IPS-20b (cell line): ENCODE results near the gene TAS2R19.

Experiments used
- H3K27ac ChIP-seq: one replicate; pipeline ENCODE4 v1.5.1; 2013; ENCODE audit warnings: low read length
- H3K27me3 ChIP-seq: 2 replicates; pipeline ENCODE4 v1.6.1; 2013; ENCODE audit warnings: mild to moderate bottlenecking, low read length, inconsistent platforms; ENCODE audit not compliant: insufficient read depth
- H3K36me3 ChIP-seq: 2 replicates; pipeline ENCODE4 v1.6.1; 2013; ENCODE audit warnings: low read depth, mild to moderate bottlenecking, inconsistent platforms, low read length, moderate library complexity; ENCODE audit not compliant: insufficient read depth
- H3K4me1 ChIP-seq: 2 replicates; pipeline ENCODE4 v1.6.1; 2013; ENCODE audit warnings: mild to moderate bottlenecking, control low read depth, inconsistent platforms, low read length, moderate library complexity; ENCODE audit not compliant: insufficient read depth
- H3K4me3 ChIP-seq: 2 replicates; pipeline ENCODE4 v1.5.1; 2013; ENCODE audit warnings: mild to moderate bottlenecking, low read length, inconsistent platforms
- H3K9ac ChIP-seq: 2 replicates; pipeline ENCODE4 v1.6.1; 2013; ENCODE audit warnings: low read depth, mild to moderate bottlenecking, inconsistent platforms, low read length, moderate library complexity
- H3K9me3 ChIP-seq: 2 replicates; pipeline ENCODE4 v1.6.1; 2013; ENCODE audit warnings: mild to moderate bottlenecking, low read depth, low read length, inconsistent platforms; ENCODE audit not compliant: insufficient read depth

Gene TAS2R19

GRCh38 chr12:10986812-10987211 lies 35.6 kb downstream of the TAS2R19 start, which contains the start of gene TAS2R50:
Gene TAS2R50 (minus strand): TSS chr12:10986912. CDS start chr12:10986860, 52 bp downstream.
- no peaks in the 10 kb centered on the region for H3K27me3 ChIP-seq
- no peaks in the 10 kb centered on the region for H3K9me3 ChIP-seq
- no peak within 1 kb of the TSS for H3K9ac ChIP-seq
- H3K4me1 ChIP-seq: no peaks in the 10 kb centered on the region
- H3K4me3 ChIP-seq: no peak within 1 kb of the TSS
- no peaks in the 10 kb centered on the region for H3K36me3 ChIP-seq
- H3K27ac ChIP-seq: no peak within 1 kb of the TSS

GRCh38 chr12:10982244-10982643 lies 40.2 kb downstream of the TAS2R19 start:
- Histone ChIP-seq H3K9ac (no peak overlapping the region), H3K4me1 (0 out of 2 replicates have a peak, but pooled peaks cover 4% of the 10 kb centered on the region), H3K36me3 (no peaks in the 10 kb centered on the region), H3K27ac (no peak overlapping the region), H3K27me3 (no peaks in the 10 kb centered on the region), H3K4me3 (no peak overlapping the region), H3K9me3 (no peaks in the 10 kb centered on the region)

- no peaks in the 10 kb centered on the region for H3K9me3 ChIP-seq
- H3K27ac ChIP-seq: no peak overlapping the region
- no peaks in the 10 kb centered on the region for H3K27me3 ChIP-seq
- no peak overlapping the region for H3K9ac ChIP-seq
- H3K36me3 ChIP-seq: no peaks in the 10 kb centered on the region
- H3K4me1 ChIP-seq: peaks cover 22% of the 10 kb centered on the region; the same call in 1 of the 2 replicates
- H3K4me3 ChIP-seq: no peak overlapping the region
Measured at GRCh38 chr12:10974965-10975364, 47.5 kb downstream of the TAS2R19 start.
